Endodermal cell (in vitro differentiated cells): Measurements from ENCODE around the gene IFNL2. TPM values are rescaled to one million over a fixed set of nuclear protein-coding genes. Genes with fewer than 3 reads are reported as not detected.
"Not testable (repeated sequence)": the region's sequence is repeated elsewhere in the genome, so short reads cannot be mapped to it uniquely, and the experiment has no call there.

ENCODE experiments used
- DNase-seq: peaks from one replicate; pipeline ENCODE4 v3.0.0-alpha.2; 2017
- H3K27ac ChIP-seq: 2 replicates; pipeline ENCODE4 v1.5.1; 2013; ENCODE audit warnings: mild to moderate bottlenecking, low read depth, low read length, moderate library complexity
- H3K27me3 ChIP-seq: 2 replicates; pipeline ENCODE4 v1.6.1; 2013; ENCODE audit warnings: mild to moderate bottlenecking, low read length, moderate library complexity; ENCODE audit not compliant: insufficient read depth, control insufficient read depth, poor library complexity, severe bottlenecking
- H3K36me3 ChIP-seq: 2 replicates; pipeline ENCODE4 v1.7.0; 2013; ENCODE audit warnings: mild to moderate bottlenecking, low read length, moderate library complexity; ENCODE audit not compliant: control insufficient read depth, insufficient read depth
- H3K4me1 ChIP-seq: one replicate; pipeline ENCODE4 v1.7.0; 2013; ENCODE audit warnings: low read length; ENCODE audit not compliant: control insufficient read depth, insufficient read depth
- H3K4me3 ChIP-seq: 2 replicates; pipeline ENCODE4 v1.5.1; 2013; ENCODE audit warnings: mild to moderate bottlenecking, low read length, moderate library complexity
- H3K9ac ChIP-seq: 2 replicates; pipeline ENCODE4 v1.6.1; 2013; ENCODE audit warnings: mild to moderate bottlenecking, low read length, moderate library complexity; ENCODE audit not compliant: poor library complexity, severe bottlenecking; ENCODE audit errors: extremely low read depth
- H3K9me3 ChIP-seq: 2 replicates; pipeline ENCODE4 v1.6.1; 2013; ENCODE audit warnings: mild to moderate bottlenecking, low read length, moderate library complexity; ENCODE audit not compliant: control insufficient read depth
- H3K27ac Mint-ChIP-seq: 2 replicates; pipeline ENCODE4 v1.8.0; 2020; ENCODE audit warnings: mixed read lengths
- H3K27me3 Mint-ChIP-seq: 2 replicates; pipeline ENCODE4 v1.8.0; 2021; ENCODE audit warnings: mild to moderate bottlenecking, mixed read lengths; ENCODE audit not compliant: insufficient read depth
- H3K36me3 Mint-ChIP-seq: 2 replicates; pipeline ENCODE4 v1.8.0; 2020; ENCODE audit warnings: low read depth, mixed read lengths
- H3K4me1 Mint-ChIP-seq: 2 replicates; pipeline ENCODE4 v1.8.0; 2020; ENCODE audit warnings: mixed read lengths
- H3K4me3 Mint-ChIP-seq: 2 replicates; pipeline ENCODE4 v1.8.0; 2020; ENCODE audit warnings: mild to moderate bottlenecking, moderate library complexity, mixed read lengths
- H3K9me3 Mint-ChIP-seq: 2 replicates; pipeline ENCODE4 v1.8.0; 2020; ENCODE audit warnings: mild to moderate bottlenecking, mixed read lengths
- WGBS, 2 experiments: methylation state at CpG; one replicate each; pipeline versions ENCODE4 v1.1.5 to v1.1.7; 2013; ENCODE audit warnings: missing lambda C conversion rate in 2 of 2, mixed read lengths in 1 of 2; ENCODE audit not compliant: insufficient coverage in 1 of 2, insufficient read length in 1 of 2; 5-methylcytosine and 5-hydroxymethylcytosine counted together
- total RNA-seq, 2 donors: library from RNA; stranded (reverse); fragmentation: NEBNext Ultra II Directional in 1 of 2; extraction: Animal tissue kit (Norgen Biotek cat#: 25700) in 1 of 2; gene quantifications; 2 replicates in 1 of 2; 3 replicates in 1 of 2; pipeline ENCODE4 v1.2.1, GENCODE V29; 2021
- TF ChIP-seq, protein P1 (sequence below): fragments of 200-600 bp; sonication (generic); conservative IDR thresholded peaks from 2 replicates; pipeline ENCODE4 v1.5.0; 2021; ENCODE audit warnings: antibody characterized with exemption, mild to moderate bottlenecking

The IFNL2 gene
- total RNA-seq, 2 donors from 2014 or later: not detected

DNA sequence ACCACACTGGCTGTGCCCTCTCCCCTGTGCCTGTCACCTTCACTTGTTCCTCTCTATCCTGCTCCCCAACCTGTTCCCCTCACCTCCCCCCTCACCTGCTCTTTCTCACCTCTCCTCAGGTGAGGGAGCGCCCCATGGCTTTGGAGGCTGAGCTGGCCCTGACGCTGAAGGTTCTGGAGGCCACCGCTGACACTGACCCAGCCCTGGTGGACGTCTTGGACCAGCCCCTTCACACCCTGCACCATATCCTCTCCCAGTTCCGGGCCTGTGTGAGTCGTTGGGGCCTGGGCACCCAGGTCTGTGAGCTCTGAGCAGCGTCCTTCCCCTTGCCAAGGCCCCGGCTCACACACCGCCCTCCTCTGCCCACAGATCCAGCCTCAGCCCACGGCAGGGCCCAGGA, 1.2 kb downstream of the IFNL2 start:
- peaks cover 62% of the 10 kb centered on the region for H3K27me3 Mint-ChIP-seq
- not testable (repeated sequence) for H3K36me3 ChIP-seq, H3K27ac Mint-ChIP-seq, H3K27ac ChIP-seq, H3K4me1 Mint-ChIP-seq, H3K4me3 Mint-ChIP-seq, H3K4me1 ChIP-seq, H3K4me3 ChIP-seq, H3K9ac ChIP-seq, H3K9me3 ChIP-seq, H3K36me3 Mint-ChIP-seq, H3K9me3 Mint-ChIP-seq, DNase-seq
- peaks cover 47% of the 10 kb centered on the region for H3K27me3 ChIP-seq
- WGBS, 2 experiments: 63 to 79% methylated on average over 4 to 10 of the region's 10 CpGs

DNA sequence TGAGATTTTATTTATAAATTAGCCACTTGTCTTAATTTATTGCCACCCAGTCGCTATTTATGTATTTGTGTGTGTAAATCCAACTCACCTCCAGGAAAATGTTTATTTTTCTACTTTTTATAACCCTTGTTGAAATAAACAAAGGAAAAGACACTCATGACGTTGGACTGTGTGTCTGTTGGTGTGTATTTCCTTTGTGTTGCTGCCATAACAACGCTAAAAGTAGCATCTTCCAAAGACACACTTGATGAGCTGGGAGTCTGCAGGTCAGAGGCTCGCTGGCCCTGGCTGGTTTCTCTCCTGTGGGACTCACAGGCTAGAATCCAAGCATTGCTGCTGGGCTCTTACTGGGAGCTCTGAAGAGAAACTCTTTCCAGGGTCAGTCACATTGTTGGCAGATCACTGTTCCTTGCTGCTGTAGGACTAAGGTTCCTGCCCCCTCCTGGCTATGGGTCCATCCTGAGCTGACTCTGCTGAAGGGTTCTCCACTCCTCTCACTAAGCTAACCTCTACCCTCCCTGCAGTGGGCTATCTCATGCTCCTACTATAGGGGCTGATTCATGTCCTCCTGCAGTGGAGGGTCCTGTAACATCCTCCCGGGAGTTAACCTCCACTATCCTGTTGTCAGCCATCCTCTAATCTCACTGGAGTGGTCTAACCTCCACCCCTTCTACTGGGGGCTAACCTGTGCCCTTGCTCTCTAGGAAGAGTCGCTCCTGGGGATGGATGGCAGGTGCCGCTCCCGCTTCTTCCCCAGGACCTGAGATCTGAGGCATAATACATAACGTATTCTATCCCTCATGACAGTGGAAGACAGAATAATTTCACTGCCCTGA, 2.1 kb downstream of the IFNL2 start:
- Mint-ChIP-seq H3K27ac (no peak overlapping the region), H3K9me3 (no peaks in the 10 kb centered on the region), H3K4me1 (no peaks in the 10 kb centered on the region), H3K27me3 (peaks cover 53% of the 10 kb centered on the region), H3K4me3 (no peak overlapping the region), H3K36me3 (no peaks in the 10 kb centered on the region)
- H3K36me3 ChIP-seq: no peaks in the 10 kb centered on the region
- no peaks in the 10 kb centered on the region for H3K9me3 ChIP-seq
- H3K27me3 ChIP-seq: peaks cover 45% of the 10 kb centered on the region
- H3K4me3 ChIP-seq: no peak overlapping the region
- no peak overlapping the region for H3K27ac ChIP-seq
- TF ChIP-seq, protein P1, sequence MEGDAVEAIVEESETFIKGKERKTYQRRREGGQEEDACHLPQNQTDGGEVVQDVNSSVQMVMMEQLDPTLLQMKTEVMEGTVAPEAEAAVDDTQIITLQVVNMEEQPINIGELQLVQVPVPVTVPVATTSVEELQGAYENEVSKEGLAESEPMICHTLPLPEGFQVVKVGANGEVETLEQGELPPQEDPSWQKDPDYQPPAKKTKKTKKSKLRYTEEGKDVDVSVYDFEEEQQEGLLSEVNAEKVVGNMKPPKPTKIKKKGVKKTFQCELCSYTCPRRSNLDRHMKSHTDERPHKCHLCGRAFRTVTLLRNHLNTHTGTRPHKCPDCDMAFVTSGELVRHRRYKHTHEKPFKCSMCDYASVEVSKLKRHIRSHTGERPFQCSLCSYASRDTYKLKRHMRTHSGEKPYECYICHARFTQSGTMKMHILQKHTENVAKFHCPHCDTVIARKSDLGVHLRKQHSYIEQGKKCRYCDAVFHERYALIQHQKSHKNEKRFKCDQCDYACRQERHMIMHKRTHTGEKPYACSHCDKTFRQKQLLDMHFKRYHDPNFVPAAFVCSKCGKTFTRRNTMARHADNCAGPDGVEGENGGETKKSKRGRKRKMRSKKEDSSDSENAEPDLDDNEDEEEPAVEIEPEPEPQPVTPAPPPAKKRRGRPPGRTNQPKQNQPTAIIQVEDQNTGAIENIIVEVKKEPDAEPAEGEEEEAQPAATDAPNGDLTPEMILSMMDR: no peak
- DNase-seq: no peak
- H3K4me1 ChIP-seq: no peaks in the 10 kb centered on the region
- WGBS, 2 experiments: 82 to 83% methylated on average over 8 of the region's 9 CpGs
- H3K9ac ChIP-seq: no peak overlapping the region

DNA sequence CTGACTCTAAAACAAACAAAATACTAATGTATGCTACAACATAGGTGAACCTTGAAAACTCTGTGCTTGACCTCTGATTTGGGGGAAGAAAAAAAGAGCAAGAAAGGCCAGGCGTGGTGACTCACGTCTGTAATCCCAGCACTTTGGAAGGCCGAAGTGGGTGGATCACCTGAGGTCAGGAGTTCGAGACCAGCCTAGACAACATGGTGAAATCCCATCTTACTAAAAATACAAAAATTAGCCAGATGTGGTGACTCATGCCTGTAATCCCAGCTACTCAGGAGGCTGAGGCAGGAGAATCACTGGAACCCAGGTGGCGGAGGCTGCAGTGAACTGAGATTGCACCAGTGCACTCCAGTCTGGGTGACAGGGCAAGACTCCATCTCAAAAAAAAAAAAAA, 5.7 kb downstream of the IFNL2 start:
- not testable (repeated sequence) for H3K9ac ChIP-seq, H3K27ac Mint-ChIP-seq, H3K9me3 ChIP-seq, H3K9me3 Mint-ChIP-seq, DNase-seq, H3K4me3 Mint-ChIP-seq, H3K27ac ChIP-seq, H3K4me1 ChIP-seq, H3K36me3 Mint-ChIP-seq, H3K36me3 ChIP-seq, H3K4me3 ChIP-seq, H3K4me1 Mint-ChIP-seq
- peaks cover 37% of the 10 kb centered on the region for H3K27me3 ChIP-seq
- H3K27me3 Mint-ChIP-seq: peaks cover 50% of the 10 kb centered on the region
- WGBS, 2 experiments: 88 to 89% methylated on average over 1 to 5 of the region's 5 CpGs

DNA sequence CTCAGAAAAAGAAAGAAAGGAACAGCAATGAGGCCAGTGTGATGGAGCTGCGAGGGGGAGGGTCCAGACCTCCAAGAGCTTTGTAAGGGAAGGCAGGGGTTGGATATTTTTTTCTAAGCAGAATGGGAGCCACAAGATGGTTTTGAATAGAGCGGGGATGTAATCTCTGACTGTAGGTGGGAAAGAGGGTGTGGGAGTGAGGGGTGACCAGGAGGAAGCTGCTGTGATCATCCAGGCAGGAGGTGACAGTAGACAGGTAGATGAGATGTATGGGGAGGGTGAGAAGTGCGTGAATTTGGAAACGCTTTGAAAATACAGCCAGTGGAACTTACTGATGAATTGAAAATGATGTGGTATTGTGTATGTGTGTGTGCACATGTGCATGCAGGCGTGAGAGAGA, 7.4 kb downstream of the IFNL2 start:
- no peaks in the 10 kb centered on the region for H3K4me1 ChIP-seq
- 83 to 93% methylated on average over 5 of the region's 5 CpGs for WGBS, 2 experiments
- Mint-ChIP-seq H3K9me3 (no peaks in the 10 kb centered on the region), H3K27ac (no peak overlapping the region), H3K4me3 (no peak overlapping the region), H3K27me3 (peaks cover 47% of the 10 kb centered on the region), H3K36me3 (no peaks in the 10 kb centered on the region), H3K4me1 (no peaks in the 10 kb centered on the region)
- H3K27me3 ChIP-seq: peaks cover 30% of the 10 kb centered on the region
- H3K9ac ChIP-seq: no peak overlapping the region
- TF ChIP-seq, protein P1: no peak
- H3K36me3 ChIP-seq: no peaks in the 10 kb centered on the region
- H3K4me3 ChIP-seq: no peak overlapping the region
- no peaks in the 10 kb centered on the region for H3K9me3 ChIP-seq
- DNase-seq: no peak
- no peak overlapping the region for H3K27ac ChIP-seq
